K562 (cell line): ENCODE measurements around the gene GIT2. TPM values are rescaled to one million over a fixed set of nuclear protein-coding genes. Genes with fewer than 3 reads are reported as not detected.

Source experiments
- ATF1 ChIP-seq, 2 experiments: fragments of 450-650 bp in 1 of 2; IDR thresholded peaks; 2 replicates each; pipeline ENCODE4 v1.6.1; 2016; ENCODE audit warnings: missing compliant biosample characterization in 1 of 2, missing genetic modification characterization in 1 of 2
- BRD9 ChIP-seq: fragments of 450-650 bp; IDR thresholded peaks from 2 replicates; pipeline ENCODE4 v1.6.1; 2018; ENCODE audit warnings: low read depth; ENCODE audit not compliant: partially characterized antibody
- CHD1 ChIP-seq: fragments of 200-600 bp; sonication (generic); IDR thresholded peaks from one replicate; pipeline ENCODE4 v1.6.1; 2012; ENCODE audit warnings: mild to moderate bottlenecking, moderate library complexity, low read length, inconsistent platforms
- CREB1 ChIP-seq, 2 experiments: sonication (generic) in 1 of 2; formaldehyde crosslinking in 1 of 2; IDR thresholded peaks; 2 replicates each; pipeline versions ENCODE4 v1.6.1 to v1.8.0; 2012 to 2022; ENCODE audit warnings: inconsistent platforms in 1 of 2, mild to moderate bottlenecking in 1 of 2, missing genetic modification reagents in 1 of 2, moderate library complexity in 1 of 2
- FOXK2 ChIP-seq, 2 experiments: fragments of 450-650 bp; IDR thresholded peaks in 1 of 2; conservative IDR thresholded peaks in 1 of 2; 2 replicates each; pipeline ENCODE4 v1.6.1; 2016; ENCODE audit warnings: low read depth in 2 of 2, mild to moderate bottlenecking in 1 of 2
- FOXP1 ChIP-seq: sonication (generic); formaldehyde crosslinking; IDR thresholded peaks from 2 replicates; pipeline ENCODE4 v1.8.0; 2022; ENCODE audit warnings: mild to moderate bottlenecking, missing genetic modification reagents
- FOXP4 ChIP-seq: sonication (generic); formaldehyde crosslinking; IDR thresholded peaks from 2 replicates; pipeline ENCODE4 v1.8.0; 2022; ENCODE audit warnings: mild to moderate bottlenecking, missing genetic modification reagents, borderline replicate concordance
- JUNB ChIP-seq: fragments of 450-650 bp; formaldehyde crosslinking; conservative IDR thresholded peaks from 2 replicates; pipeline ENCODE4 v1.4.0; 2020; ENCODE audit warnings: mild to moderate bottlenecking
- LCOR ChIP-seq: sonication (generic); formaldehyde crosslinking; IDR thresholded peaks from 2 replicates; pipeline ENCODE4 v1.8.0; 2022; ENCODE audit warnings: mild to moderate bottlenecking, missing genetic modification reagents
- MAFG ChIP-seq: fragments of 450-650 bp; conservative IDR thresholded peaks from 2 replicates; pipeline ENCODE4 v1.6.1; 2016; ENCODE audit warnings: missing genetic modification characterization, missing compliant biosample characterization
- RAD21 ChIP-seq, 2 experiments: fragments of 250-450 bp in 1 of 2; fragments of 450-650 bp in 1 of 2; sonication (Bioruptor Pico) in 1 of 2; formaldehyde crosslinking in 1 of 2; IDR thresholded peaks in 1 of 2; conservative IDR thresholded peaks in 1 of 2; 2 replicates each; pipeline versions ENCODE4 v1.4.0 to v1.8.0; 2020 to 2022; ENCODE audit warnings: mild to moderate bottlenecking in 2 of 2, moderate library complexity in 1 of 2
- SIN3B ChIP-seq: fragments of 450-650 bp; IDR thresholded peaks from 2 replicates; pipeline ENCODE4 v1.6.1; 2017; ENCODE audit warnings: low read depth, mild to moderate bottlenecking, moderate library complexity
- SREBF1 ChIP-seq: fragments of 150-350 bp; IDR thresholded peaks from 2 replicates; pipeline ENCODE4 v1.6.1; 2014; ENCODE audit warnings: antibody characterized with exemption, low read depth, low read length, borderline replicate concordance
- SRSF7 ChIP-seq: fragments of 200-400 bp; formaldehyde crosslinking; optimal IDR thresholded peaks from 2 replicates; pipeline ENCODE3; 2017; ENCODE audit warnings: mild to moderate bottlenecking, low read depth, low read length
- TAF1 ChIP-seq: IDR thresholded peaks from 2 replicates; pipeline ENCODE4 v1.6.1; 2011; ENCODE audit warnings: mild to moderate bottlenecking, low read length, moderate library complexity; ENCODE audit not compliant: insufficient read depth, control insufficient read depth, severe bottlenecking; ENCODE audit errors: extremely low read depth
- TAF7 ChIP-seq: fragments of 450-650 bp; IDR thresholded peaks from 2 replicates; pipeline ENCODE4 v1.6.1; 2016; ENCODE audit warnings: missing genetic modification characterization, missing compliant biosample characterization
- TAL1 ChIP-seq: fragments of 450-650 bp; IDR thresholded peaks from 2 replicates; pipeline ENCODE4 v1.6.1; 2016; ENCODE audit warnings: mild to moderate bottlenecking
- TCF3 ChIP-seq: sonication (generic); formaldehyde crosslinking; IDR thresholded peaks from 2 replicates; pipeline ENCODE4 v1.4.0; 2020; ENCODE audit warnings: mild to moderate bottlenecking, missing genetic modification reagents
- TCFL5 ChIP-seq: fragments of 250-450 bp; sonication (Bioruptor Pico); conservative IDR thresholded peaks from 2 replicates; pipeline ENCODE4 v1.6.1; 2021; ENCODE audit warnings: mild to moderate bottlenecking, moderate library complexity, matching md5 sums
- ZNF830 ChIP-seq: fragments of 250-450 bp; sonication (Bioruptor Pico); IDR thresholded peaks from 2 replicates; pipeline ENCODE4 v1.5.0; 2021; ENCODE audit warnings: mild to moderate bottlenecking
- polyA plus RNA-seq, 8 experiments: library from polyadenylated mRNA; depleted of rRNA in 4 of 8; stranded (reverse) in 5 of 8; unstranded in 3 of 8; fragments of >200 nt; fragmentation: Nextera tagmentation in 2 of 8; fragmentation: Illumina TruSeq in 1 of 8; extraction: Ambion mirVana in 2 of 8; extraction: Trizol in 1 of 8; gene quantifications; 2 replicates each; pipeline versions ENCODE4 v1.2.1 to v1.2.3, GENCODE V29; 2011 to 2014; ENCODE audit warnings: inconsistent platforms in 1 of 8, missing spikeins in 1 of 8
- total RNA-seq, 7 experiments: library from RNA; depleted of rRNA in 6 of 7; stranded (reverse); fragments of >200 nt in 6 of 7; fragmentation: Illumina TruSeq in 2 of 7; extraction: Trizol in 2 of 7; gene quantifications; 2 replicates each; pipeline versions ENCODE4 v1.2.1 to v1.2.3, GENCODE V29; 2011 to 2021; ENCODE audit warnings: low replicate concordance in 1 of 7
- TF ChIP-seq, protein P1 (sequence below), 2 experiments: fragments of 450-650 bp in 1 of 2; IDR thresholded peaks; 2 replicates each; pipeline ENCODE4 v1.6.1; 2011 to 2017; ENCODE audit warnings: low read depth in 2 of 2, antibody characterized with exemption in 1 of 2, borderline replicate concordance in 1 of 2, low read length in 1 of 2, mild to moderate bottlenecking in 1 of 2, mixed read lengths in 1 of 2; ENCODE audit not compliant: control insufficient read depth in 1 of 2

Gene GIT2
- total and polyA plus RNA-seq, 9 of the 15 experiments (the other 6 are each of a cell fraction or from before 2014, with no cell fraction given): 4.0 to 30.4 (median 23.5) TPM

DNA sequence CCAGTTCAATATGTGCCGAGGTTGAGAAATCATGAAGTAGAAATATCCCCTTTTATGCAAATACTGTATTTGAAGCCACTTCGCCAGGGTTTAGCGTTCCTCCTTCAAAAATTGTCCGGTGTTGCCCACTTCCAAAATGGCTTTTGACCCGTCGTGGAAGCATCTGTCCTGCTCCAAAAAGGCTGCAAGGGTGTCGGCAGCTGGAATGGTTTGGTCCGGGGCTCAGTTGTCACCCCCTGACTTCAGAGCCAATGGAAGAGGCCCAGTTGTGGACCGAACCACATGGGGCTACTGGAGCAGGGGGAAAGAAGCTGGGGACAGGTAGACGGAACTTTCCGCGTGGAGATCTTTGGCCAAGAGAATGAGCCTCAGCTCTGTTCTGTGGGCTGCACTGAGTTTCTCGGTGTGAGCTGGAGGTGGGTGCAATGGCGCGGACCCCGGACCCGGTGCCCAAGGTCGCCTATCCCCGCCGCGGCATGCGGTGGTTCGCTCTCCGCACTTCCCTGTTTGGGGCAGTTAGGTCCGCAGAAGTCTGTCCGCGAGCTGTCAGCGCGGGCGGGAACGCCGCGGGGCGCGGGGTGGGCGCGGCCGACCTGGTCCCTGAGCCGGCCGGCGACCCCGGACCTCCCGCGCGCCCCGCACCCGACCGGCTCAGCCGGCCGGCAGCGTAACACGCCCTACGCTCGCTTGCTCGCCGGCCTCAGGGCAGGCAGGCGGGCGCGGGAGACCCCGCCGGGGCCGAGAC is 2.9 kb upstream of the GIT2 start, which contains the start of gene ANKRD13A (continued):
- TF ChIP-seq, protein P1, sequence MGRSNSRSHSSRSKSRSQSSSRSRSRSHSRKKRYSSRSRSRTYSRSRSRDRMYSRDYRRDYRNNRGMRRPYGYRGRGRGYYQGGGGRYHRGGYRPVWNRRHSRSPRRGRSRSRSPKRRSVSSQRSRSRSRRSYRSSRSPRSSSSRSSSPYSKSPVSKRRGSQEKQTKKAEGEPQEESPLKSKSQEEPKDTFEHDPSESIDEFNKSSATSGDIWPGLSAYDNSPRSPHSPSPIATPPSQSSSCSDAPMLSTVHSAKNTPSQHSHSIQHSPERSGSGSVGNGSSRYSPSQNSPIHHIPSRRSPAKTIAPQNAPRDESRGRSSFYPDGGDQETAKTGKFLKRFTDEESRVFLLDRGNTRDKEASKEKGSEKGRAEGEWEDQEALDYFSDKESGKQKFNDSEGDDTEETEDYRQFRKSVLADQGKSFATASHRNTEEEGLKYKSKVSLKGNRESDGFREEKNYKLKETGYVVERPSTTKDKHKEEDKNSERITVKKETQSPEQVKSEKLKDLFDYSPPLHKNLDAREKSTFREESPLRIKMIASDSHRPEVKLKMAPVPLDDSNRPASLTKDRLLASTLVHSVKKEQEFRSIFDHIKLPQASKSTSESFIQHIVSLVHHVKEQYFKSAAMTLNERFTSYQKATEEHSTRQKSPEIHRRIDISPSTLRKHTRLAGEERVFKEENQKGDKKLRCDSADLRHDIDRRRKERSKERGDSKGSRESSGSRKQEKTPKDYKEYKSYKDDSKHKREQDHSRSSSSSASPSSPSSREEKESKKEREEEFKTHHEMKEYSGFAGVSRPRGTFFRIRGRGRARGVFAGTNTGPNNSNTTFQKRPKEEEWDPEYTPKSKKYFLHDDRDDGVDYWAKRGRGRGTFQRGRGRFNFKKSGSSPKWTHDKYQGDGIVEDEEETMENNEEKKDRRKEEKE (IDR thresholded peaks at IDR 0.05; ENCODE audit: borderline replicate concordance in 1 of 2, control insufficient read depth in 1 of 2, low read depth in 2 of 2, low read length in 1 of 2): peak in 1 of 2 experiments; percentile 100; a peak in 2 of 4 replicates
- TF ChIP-seq TAF1 (peak; percentile 88), JUNB (CRISPR knock-in tag) (no peak), RAD21 (CRISPR knock-in tag; conservative IDR thresholded peaks at IDR 0.05 in 1 of 2, IDR thresholded peaks at IDR 0.05 in 1 of 2) (no peak), FOXP4 (CRISPR knock-in tag) (peak; percentile 89; the same call in 1 of the 2 replicates), ATF1 (CRISPR knock-in tag; IDR thresholded peaks at IDR 0.05) (no peak), ATF1 (tag; IDR thresholded peaks at IDR 0.05) (peak; percentile 81), FOXK2 (conservative IDR thresholded peaks at IDR 0.05 in 1 of 2, IDR thresholded peaks at IDR 0.05 in 1 of 2; ENCODE audit: low read depth in 2 of 2) (peak; percentile 61 to 100; a peak in 3 of 4 replicates), BRD9 (no peak), TCF3 (CRISPR knock-in tag) (no peak), LCOR (CRISPR knock-in tag) (peak; percentile 89), TAF7 (tag) (peak; percentile 17; the same call in 1 of the 2 replicates), TCFL5 (CRISPR knock-in tag) (no peak), FOXP1 (CRISPR knock-in tag) (peak; percentile 83), SREBF1 (peak; percentile 98), TAL1 (no peak), ZNF830 (CRISPR knock-in tag) (no peak), SRSF7 (no peak), MAFG (tag) (no peak), SIN3B (no peak; the same call in 1 of the 2 replicates), CREB1 (IDR thresholded peaks at IDR 0.05) (peak; percentile 41; the same call in 1 of the 2 replicates), CREB1 (CRISPR knock-in tag; IDR thresholded peaks at IDR 0.05) (peak; percentile 78), CHD1 (peak; percentile 69)
